GM21526 (cell line): ENCODE measurements around the gene PKP2.

ENCODE experiments used
- ATAC-seq: cut with Tn5 transposase; IDR thresholded peaks from one replicate; pipeline ENCODE4 v1.9.1; 2021; ENCODE audit warnings: moderate library complexity; ENCODE audit not compliant: unreplicated experiment, low FRiP score

Gene PKP2

DNA sequence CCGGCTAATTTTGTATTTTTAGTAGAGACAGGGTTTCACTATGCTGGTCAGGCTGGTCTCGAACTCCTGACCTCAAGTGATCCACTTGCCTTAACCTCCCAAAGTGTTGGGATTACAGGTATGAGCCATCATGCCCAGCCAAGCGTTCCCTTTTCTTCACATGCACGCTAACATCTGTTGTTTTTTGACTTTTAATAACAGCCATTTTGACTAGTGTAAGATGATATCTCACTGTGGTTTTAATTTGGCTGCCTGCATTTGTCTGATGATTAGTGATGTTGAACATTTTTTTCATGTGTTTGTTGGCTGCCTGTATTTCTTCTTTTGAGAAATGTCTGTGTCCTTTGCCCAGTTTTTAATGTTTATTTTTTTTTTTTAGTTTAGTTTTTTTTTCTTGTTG is 130.7 kb downstream of the PKP2 start:
- no peak for ATAC-seq

DNA sequence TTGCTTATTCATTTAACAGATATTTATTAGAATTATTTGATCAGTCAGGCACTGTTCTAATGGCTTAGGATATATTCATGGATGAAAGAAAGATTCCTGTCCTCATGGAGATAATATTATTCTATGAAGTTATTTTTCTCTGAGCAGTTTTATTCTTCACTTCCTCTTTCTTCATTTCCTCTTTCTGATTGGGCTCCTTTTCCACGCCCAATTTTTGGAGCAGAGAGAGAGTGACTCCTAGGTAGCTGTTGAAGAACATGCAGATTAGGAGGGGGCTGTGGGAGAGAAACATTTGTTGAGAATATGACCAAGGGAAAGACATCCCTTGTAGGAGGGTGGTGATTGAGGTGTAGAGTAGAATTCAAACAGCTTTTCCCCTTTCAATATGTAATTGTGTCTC is 134.9 kb downstream of the PKP2 start:
- ATAC-seq, result peak; percentile 84

DNA sequence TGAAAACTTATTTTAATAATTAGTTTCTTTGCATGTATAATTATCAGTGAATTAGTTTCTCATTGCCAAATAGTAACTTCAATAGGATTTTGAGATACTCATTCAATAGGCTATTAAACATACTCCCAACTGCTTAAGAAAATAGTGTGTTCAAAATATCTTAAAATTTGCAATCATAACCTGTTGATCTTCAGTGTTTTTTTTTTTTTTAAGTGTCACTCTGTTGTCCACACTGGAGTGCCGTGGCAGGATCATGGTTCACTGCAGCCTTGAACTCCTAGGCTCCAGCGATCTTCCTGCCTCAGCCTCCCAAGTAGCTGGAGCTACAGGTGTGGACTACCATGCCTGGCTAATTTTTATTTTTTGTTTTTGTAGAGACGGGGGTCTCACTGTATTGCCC is 139.4 kb downstream of the PKP2 start:
- no peak for ATAC-seq

DNA sequence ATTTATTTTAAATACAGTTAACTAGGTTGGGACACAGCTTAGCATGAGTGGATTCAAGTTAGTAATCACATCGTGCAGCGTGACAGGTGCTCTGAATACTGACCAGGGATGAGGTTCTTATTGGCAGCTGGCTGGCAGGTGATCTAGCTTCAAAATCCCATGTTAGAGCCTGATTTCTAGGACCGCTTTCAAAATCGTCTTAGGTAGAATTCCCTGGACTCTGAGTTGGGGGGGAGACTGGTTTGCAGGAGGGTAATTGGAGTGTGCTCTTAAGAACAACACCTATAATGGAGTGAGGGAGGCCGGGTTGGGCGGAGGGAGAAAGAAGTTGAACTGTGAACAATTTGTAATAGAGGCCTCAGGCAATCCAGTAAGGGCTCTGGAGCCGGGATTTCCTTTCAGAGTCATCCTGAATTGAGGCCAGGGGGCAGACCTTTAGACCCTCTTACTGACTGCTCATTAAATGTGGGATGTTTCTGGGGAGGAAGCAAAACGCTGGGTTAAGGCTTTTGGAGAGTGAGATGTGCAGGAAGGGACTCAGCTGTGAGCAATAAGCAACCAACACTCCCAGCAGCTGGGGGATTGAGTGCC is 140.0 kb downstream of the PKP2 start:
- no peak for ATAC-seq

DNA sequence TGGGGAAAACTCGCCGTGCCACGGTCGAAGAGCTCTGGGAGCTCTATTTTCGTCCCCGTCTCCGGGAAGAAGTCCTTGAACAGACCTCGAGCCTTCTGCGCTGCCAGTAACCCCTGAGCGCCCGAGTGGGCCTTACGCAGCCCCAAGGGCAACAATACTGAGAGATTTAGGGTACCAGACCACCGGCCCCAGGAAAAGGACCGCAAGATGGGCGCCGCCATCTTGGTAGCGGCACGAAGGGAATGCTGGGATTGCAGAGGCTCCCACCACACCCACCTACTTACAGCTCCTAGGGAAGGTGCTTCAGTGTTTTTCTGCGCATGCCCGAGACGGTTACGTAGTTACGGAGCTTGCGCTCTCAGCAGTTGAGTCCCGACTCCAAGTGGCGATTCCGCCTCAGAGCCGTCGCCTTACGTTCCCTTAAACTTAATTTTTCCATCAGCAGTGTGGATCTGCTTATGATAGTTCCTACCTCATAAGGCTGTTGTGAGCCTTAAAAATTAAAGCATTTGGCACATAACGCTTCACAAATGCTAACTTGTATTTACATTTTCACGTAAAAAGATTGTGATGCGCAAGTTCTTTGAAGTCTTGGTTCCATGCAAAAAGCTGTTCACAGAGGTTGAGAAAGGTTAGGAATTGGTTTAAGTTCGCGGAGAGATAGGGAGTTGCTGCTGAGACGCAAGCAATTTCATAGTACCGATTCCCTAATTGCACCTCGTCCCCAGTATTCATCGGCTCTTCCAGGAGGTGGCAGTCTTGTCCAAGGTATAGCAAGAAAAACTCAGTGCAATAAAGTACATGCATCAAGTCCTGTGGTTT is 140.7 kb downstream of the PKP2 start, which contains the start of gene YARS2:
YARS2 (minus strand) TSS at position 244 of the 822 bp plus-strand sequence; CDS start at position 221, 23 bp downstream.
- ATAC-seq, result peak; percentile 90

DNA sequence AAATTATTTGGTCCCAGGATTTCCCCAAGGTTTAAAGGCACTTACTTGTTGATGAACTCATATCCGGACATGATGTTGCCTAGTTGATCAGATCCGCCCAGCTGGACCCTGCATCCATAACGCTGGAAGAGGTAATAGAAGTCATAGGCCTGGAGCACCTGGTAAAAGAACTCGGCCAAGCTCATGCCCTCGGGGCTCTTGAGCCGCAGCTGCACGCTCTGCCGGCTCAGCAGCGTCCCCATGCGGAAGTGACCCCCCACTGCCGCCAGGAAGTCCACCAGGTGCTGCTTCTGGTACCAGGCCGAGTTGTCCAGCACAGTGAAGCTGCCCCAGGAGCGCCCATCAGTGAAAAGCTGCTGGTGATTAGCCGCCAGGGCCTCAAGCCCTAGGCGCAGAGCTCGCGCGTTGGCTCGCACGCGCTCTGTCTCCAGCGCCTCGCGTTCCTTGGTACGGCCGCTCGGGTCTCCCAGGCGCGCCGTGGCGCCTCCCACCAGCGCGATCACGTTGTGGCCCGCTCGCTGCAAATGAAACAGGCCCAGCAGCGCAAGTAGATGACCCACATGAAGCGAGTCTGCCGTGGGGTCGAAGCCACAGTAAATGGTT is 141.4 kb downstream of the PKP2 start:
- ATAC-seq, result peak; percentile 75

DNA sequence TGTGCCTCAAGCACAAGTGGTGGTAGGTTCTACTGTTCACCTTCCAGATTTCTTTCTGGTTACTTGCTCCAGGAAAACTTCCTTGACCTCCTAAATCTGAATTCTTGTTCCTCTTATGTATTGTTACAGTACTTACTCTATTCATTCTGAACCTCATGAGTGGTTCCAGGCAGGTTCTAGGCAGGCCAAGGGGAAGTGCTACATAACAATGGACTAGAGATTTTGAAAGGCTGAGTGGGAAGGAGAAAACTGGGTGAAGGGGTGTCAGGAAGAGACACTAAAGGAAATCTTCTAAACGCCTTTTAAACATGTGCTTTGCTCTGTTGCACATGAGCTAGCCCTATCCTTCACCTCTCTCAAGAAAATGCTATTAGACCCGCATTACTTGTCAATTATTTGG is 142.5 kb downstream of the PKP2 start:
- no peak for ATAC-seq

DNA sequence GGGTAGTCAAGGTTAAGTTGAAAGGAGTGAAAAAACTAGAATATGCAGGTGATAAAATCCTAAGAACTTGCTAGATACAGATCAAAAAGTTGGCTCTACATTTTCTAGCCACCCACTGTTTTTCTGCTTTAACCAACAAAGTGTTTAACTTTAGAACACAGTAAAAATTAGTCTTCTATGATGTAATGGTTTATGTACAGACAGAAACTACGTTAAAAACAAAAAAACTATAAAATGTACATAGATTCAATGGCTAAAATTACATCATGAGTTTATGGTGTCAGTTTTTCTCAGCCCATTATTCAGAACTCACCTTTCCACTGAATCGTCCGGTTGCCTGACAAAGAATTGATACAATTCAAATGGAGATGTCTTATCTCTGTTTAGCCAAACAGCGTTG is 143.0 kb downstream of the PKP2 start:
- ATAC-seq, result no peak

DNA sequence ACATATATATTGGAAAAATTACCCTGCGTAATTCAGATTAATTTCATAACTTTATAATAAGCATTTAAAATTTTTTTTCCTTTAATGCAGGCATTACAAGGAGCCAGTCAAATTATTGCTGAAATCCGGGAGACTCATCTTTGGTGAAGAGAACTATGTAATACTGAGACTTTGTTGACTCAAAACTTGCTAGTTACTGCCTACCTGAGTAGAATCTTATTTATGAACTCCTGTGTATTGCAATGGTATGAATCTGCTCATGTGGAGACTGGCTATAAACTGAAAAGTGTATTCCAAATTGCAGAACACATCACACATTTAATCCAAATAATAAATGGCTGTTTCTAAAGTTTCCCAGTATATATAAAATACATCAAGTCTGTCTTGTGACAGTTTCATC is 153.3 kb downstream of the PKP2 start:
- ATAC-seq, result no peak

DNA sequence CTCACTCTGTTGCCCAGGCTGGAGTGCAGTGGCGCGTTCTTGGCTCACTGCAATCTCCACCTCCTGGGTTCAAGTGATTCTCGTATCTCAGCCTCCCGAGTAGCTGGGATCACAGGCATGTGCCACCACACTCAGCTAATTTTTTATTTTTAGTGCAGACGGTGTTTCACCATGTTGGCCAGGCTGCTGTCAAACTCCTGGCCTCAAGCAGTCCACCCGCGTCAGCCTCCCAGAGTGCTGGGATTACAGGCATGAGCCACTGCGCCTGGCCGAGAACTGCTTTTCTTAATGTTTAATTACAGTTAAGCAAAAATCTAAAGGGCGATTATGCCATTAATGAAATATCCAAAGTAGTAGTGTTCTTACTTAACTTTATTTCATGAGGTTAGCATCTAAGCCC is 154.4 kb downstream of the PKP2 start:
- ATAC-seq, result no peak
